ENCODE measurements around the gene KRTAP9-1.
"Not testable (repeated sequence)": the region's sequence is repeated elsewhere in the genome, so short reads cannot be mapped to it uniquely, and the experiment has no call there.

Gene KRTAP9-1

DNA sequence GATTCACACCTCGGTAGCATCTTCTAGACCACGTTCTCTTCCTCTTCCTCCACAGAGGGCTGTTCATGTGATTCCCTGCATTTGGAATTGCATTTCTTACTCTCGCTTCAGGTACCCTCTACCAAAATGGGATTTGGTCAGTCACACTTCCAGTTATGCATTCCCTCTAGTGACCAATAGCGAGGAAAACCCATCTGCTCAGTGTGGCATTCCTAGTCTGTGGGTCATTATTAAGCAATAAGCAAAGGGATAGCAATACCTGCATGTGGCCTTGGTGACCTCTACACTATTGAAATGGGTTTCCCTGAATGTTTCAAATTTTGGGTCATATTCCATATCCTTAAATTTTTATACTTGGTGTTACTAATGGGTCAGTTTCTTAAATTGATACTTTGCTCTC lies 39.7 kb upstream of the KRTAP9-1 start:
- TF ChIP-seq, protein P1, sequence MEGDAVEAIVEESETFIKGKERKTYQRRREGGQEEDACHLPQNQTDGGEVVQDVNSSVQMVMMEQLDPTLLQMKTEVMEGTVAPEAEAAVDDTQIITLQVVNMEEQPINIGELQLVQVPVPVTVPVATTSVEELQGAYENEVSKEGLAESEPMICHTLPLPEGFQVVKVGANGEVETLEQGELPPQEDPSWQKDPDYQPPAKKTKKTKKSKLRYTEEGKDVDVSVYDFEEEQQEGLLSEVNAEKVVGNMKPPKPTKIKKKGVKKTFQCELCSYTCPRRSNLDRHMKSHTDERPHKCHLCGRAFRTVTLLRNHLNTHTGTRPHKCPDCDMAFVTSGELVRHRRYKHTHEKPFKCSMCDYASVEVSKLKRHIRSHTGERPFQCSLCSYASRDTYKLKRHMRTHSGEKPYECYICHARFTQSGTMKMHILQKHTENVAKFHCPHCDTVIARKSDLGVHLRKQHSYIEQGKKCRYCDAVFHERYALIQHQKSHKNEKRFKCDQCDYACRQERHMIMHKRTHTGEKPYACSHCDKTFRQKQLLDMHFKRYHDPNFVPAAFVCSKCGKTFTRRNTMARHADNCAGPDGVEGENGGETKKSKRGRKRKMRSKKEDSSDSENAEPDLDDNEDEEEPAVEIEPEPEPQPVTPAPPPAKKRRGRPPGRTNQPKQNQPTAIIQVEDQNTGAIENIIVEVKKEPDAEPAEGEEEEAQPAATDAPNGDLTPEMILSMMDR (IDR thresholded peaks at IDR 0.05; ENCODE audit: insufficient read depth, missing control alignments) = no peak
- DNase-seq (ENCODE audit: insufficient read length, low spot score) (no peak), FAIRE-seq (no peak)

DNA sequence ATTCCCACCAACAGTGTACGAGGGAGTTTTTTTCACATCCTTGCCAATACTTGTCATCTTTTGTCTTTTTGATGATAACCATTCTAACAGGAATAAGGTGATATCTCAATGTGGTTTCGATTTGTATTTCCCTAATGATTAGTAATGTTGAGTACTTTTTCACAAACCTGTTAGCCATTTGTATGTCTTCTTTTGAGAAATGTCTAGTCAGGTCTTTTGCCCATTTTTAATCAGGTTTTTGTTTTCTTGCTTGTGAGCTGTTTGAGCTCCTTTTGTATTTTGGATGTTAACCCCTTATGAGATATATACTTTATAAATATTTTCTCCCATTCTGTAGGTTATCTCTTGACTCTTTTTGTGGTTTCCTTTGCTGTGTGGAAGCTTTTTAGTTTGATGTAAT lies 38.2 kb upstream of the KRTAP9-1 start:
- FAIRE-seq = no peak

GRCh38 chr17:41153856-41154255 lies 35.8 kb upstream of the KRTAP9-1 start:
- FAIRE-seq (no peak), DNase-seq (ENCODE audit: insufficient read length, low spot score) (no peak)
- TF ChIP-seq, protein P1 (IDR thresholded peaks at IDR 0.05; ENCODE audit: insufficient read depth, missing control alignments) = no peak

More for the DNA sequence above, 38.2 kb upstream of the KRTAP9-1 start:
- TF ChIP-seq, protein P1 (IDR thresholded peaks at IDR 0.05; ENCODE audit: insufficient read depth, missing control alignments) = no peak
- DNase-seq (ENCODE audit: insufficient read length, low spot score) = no peak

DNA sequence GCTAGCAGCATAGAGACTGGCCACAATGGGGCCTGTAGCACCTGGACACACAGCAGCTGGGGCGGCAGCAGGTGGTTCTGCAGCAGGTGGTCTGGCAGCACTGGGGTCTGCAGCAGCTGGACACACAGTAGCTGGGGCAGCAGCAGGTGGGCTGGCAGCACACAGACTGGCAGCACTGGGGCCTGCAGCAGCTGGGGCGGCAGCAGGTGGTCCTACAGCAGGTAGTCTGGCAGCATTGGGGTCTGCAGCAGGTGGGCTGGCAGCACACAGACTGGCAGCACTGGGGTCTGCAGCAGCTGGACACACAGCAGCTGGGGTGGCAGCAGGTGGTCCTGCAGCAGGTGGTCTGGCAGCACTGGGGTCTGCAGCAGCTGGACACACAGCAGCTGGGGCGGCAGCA lies 29.5 kb upstream of the KRTAP9-1 start:
- DNase-seq (ENCODE audit: insufficient read length, low spot score); FAIRE-seq: not testable (repeated sequence)

- DNase-seq (ENCODE audit: insufficient read length, low spot score) = no peak
Measured at GRCh38 chr17:41160648-41161047, 29.0 kb upstream of the KRTAP9-1 start, which contains the start of gene KRTAP4-4. Gene KRTAP4-4, minus strand, starts transcription at chr17:41160748. Its CDS starts 57 bp downstream, at chr17:41160691.

DNA sequence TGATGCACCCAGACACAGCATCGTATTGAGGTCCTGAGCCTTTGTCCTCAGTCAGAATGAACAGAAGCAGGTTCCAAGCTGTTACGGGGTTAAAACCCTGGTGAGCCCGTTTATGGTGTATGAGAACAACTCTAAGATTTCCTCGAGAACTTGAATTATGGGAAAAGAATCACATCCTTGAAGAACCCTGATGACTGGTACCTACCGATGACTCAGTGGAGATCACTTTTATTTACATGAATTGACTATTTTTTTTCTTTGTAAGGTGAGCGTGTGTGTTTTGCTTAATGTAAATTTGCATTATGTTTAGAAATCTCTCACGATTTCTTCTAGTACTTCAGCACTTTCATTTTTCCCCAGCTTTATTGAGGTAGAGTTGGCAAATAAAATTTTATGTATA lies 25.9 kb upstream of the KRTAP9-1 start:
- no peak for FAIRE-seq
- DNase-seq (ENCODE audit: insufficient read length, low spot score) = no peak
- TF ChIP-seq, protein P1 (IDR thresholded peaks at IDR 0.05; ENCODE audit: insufficient read depth, missing control alignments) = no peak

More at GRCh38 chr17:41160648-41161047, 29.0 kb upstream of the KRTAP9-1 start, which contains the start of gene KRTAP4-4:
- no peak for FAIRE-seq
- TF ChIP-seq, protein P1 (IDR thresholded peaks at IDR 0.05; ENCODE audit: insufficient read depth, missing control alignments) = no peak

- FAIRE-seq (no peak), DNase-seq (ENCODE audit: insufficient read length, low spot score) (no peak)
- TF ChIP-seq, protein P1 (IDR thresholded peaks at IDR 0.05; ENCODE audit: insufficient read depth, missing control alignments) = no peak
Measured at GRCh38 chr17:41167561-41167960, 22.1 kb upstream of the KRTAP9-1 start.

- DNase-seq (ENCODE audit: insufficient read length, low spot score) = no peak
- FAIRE-seq = no peak
- TF ChIP-seq, protein P1 (IDR thresholded peaks at IDR 0.05; ENCODE audit: insufficient read depth, missing control alignments) = no peak
Measured at GRCh38 chr17:41168121-41168520, 21.6 kb upstream of the KRTAP9-1 start, which contains the start of gene KRTAP4-3. Gene KRTAP4-3, minus strand, starts transcription at chr17:41168221. Its CDS starts 49 bp downstream, at chr17:41168172.
